Activated CD4-positive, alpha-beta T cell treated with anti-CD3 and anti-CD28 coated beads, Interleukin-2, amount 50 U/mL, for 48 hours (primary cell): ENCODE results near the gene C2orf92.
A peak's percentile ranks its signal among the peaks of the same experiment; 100 is the strongest.
"Not testable (repeated sequence)": the region's sequence is repeated elsewhere in the genome, so short reads cannot be mapped to it uniquely, and the experiment has no call there.

Experiments
- DNase-seq, 2 experiments: peaks; one replicate each; pipeline ENCODE4 v3.0.0-alpha.2; 2020

Gene C2orf92

GRCh38 chr2:97669448-97669847, at the start of gene C2orf92:
C2orf92 (plus strand) TSS chr2:97669713; CDS start chr2:97669789, 76 bp downstream.
- DNase-seq, result no peak

- not testable (repeated sequence) for DNase-seq
Measured at GRCh38 chr2:97620492-97620891, 49.0 kb upstream of the C2orf92 start.

DNA sequence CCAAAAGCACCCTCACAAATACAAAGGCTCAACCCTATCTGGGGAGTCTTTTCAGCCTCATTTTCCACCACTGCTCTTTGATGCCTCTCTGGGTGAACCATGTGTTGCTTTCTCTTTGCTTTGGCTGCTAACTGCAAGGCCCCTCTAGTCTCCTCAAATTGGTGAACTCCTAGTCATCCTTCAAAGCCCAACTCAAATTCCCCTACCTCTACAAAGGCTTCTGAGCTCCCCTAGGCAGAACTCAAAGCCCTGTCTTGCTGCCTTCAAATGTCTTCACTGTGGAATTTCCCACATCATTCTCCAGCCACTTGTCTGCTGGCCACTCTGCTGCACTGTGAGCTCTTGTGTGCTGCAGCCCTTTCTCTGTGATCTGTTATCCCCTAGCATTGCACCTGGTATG, 46.5 kb upstream of the C2orf92 start:
- DNase-seq, result not testable (repeated sequence)

DNA sequence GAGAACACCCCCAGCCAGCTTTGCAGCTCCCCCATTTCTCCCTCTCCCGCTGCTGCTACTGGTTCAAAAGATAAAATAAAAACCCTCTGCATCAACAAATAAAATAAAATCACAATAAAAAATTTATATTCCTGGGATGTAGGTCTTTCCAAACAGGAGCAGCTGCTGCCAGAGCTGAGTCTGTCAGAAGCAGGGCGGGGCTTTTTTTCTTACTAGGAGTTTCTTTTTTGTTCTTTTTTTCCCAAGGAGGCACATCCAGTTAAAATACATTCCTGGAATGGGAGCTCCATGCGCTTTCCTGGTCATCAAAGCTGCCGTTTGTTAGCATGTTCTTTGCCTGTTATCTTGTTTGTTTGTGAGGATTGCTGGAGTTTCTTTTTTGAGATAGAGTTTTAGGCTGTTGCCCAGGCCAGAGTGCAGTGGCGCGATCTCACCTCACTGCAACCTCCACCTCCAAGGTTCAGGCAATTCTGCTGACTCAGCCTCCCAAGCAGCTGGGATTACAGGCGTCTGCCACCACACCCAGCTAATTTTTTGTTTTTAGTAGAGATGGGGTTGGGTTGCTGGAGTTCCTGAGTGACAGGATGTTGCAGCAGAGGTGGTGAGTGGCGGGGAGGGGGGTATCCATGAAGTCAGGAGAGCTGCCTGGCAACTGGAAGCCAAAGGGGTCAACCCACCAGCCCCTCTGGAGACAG, 44.0 kb upstream of the C2orf92 start:
- DNase-seq, result not testable (repeated sequence)

GRCh38 chr2:97626049-97626430, 43.5 kb upstream of the C2orf92 start:
- not testable (repeated sequence) for DNase-seq

DNA sequence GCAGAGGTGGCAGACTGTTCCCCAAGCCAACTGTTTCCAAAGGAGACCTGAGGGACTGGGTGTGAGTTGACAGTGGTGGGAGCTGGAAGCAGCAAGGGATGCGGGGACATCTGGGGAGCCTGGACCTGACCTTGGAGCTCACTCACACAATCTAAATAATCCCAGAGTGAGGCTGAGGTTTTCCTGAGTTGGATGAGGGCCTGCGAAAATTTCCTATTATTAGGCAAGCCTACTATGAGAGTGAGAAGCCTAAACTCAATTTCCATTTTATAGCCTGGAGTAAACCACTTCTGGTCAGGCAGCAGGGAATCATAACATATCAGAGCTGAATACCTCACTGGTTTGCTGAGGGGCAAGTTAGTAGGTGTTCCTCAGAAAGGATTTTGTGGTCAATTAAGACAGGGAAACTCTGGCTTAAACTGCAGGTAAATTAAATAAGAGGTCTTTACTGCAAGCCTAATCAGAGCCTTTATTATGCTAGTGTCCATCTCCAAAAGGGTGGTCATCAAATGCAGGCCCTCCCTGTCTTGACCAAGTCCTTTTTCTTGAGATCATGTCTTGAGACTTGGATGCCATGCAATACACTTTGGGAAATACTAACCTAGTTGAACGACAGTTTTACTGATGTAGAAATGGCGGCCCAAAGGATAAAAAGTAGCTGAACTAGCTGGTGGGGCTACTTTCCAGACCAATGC, 25.3 kb upstream of the C2orf92 start:
- DNase-seq, result no peak

DNA sequence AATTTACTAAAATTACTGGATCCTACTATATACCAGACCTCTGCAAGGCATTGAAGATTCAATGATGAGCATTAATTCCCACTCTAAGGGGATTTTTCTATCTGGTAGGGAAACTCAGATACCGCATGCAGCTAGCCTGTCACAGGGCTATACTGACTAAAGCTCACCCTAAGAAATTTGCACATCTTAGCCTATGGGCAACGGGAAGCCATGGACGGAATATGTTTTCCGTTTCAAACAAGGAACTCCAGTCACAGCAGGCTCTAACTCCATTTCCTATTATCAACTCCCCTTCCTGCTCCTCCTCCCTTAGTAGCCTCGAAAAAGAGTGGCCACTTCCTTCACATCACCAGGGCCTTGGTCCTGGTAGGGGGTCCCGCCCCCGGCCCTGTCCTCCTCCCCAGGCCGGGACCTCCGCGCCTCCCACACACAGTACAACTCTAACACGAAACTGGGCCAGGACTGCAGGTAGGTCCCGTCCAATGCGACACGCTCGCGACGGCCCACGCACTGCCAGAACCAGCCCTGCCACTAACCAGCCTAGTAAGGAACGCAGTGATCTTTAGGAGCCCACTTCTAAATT, 24.3 kb upstream of the C2orf92 start:
- DNase-seq, result peak in 1 of 2 experiments; percentile 15

DNA sequence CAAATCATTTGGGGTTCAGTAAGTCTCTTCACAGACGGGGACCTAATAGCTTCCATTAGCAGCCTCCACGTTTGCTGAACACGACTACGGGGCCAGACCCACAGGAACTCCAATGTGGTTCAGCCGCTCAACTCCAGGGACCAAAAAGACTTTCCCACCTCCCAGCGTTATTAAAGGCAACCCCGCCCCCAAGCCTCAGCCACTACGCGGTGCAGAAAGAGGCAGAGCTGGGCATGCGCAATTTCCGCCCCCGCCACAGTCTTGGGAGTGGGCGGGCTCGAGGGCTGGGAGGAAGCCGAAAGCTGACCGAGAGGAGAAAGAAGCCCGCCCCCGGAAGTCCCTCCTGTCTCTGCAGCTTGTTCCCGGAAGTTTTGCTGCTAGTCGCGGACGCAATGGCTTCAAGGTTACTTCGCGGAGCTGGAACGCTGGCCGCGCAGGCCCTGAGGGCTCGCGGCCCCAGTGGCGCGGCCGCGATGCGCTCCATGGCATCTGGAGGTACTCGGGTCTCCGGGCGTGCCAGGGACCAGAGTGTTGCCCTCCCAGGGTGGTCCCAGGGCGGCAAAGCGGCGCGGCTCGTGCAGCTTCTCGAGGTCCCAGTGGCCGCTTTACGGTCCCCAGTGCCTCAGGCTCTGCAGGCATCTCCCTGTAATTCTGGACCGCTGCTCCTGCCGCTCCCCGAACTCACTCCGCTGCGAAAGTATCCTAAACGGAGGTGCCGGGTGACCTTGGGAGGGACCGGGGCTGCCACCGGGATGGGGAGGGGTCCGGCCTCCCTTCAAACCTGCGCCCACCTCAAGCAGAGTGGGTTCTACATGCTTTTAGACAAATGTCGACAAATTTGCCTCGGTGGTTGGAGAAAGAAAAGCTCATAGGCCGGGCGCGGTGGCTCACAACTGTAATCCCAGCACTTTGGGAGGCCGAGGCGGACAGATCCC, 23.6 kb upstream of the C2orf92 start, which contains the start of gene COX5B:
COX5B (plus strand) TSS at position 368 of the 935 bp plus-strand sequence; CDS start at position 393, 25 bp downstream.
- DNase-seq, result peak; percentile 99

GRCh38 chr2:97646977-97647376, 22.5 kb upstream of the C2orf92 start:
- no peak for DNase-seq

DNA sequence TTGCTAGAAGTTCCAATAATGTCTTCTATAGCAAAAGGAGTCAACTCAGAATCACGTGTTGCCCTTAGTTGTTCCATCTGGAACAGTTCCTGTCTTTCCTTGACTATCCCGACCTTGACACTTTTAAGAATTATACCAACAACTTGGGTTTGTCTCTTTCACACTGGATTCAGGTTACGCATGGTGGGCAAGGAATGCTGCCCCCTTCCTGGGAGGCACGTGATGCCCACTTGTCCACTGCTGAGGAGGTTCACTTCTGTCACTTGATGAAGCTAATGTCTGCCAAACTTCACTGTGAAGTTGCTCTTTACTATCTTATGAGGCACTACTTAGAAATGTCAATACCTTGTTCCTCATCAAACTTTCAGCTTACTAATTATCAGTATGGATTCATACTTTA, 18.4 kb upstream of the C2orf92 start:
- DNase-seq, result no peak

DNA sequence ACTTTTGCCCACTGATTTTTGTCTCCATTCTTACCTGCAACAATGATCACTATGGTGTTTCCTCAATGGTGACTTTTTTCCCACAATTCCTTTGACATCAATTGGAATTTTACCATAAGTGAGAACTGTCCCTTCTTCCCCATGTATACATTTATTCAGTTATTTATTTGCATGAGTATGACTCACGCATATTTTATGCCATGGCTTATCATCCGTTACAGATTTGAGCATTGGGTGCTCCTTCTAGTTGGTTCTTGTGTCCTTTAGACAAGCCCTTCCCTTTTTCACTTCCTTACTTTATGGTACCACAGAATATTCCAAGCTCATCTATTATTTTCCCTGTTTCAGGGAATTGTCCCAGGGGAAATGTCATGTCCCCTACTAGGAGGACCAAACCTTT, 16.0 kb upstream of the C2orf92 start:
- DNase-seq, result no peak

DNA sequence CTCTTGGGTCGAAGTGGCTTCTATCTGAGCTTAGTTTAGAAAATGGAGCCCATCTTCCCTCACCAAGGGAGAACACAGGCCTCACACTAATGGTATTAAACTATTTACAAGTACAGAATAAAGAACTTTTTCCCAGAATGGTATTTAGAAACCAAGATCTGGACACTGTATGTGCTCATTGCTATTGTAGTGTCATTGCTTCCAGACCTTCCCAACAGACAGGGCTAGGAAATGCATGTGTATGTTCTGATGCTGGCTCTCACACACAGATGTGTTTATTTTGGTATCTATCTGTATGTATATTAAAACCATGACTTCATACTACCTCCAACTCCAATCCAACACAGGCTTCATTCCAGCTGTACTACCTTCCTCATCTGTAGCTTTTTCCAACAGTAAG, 15.6 kb upstream of the C2orf92 start:
- no peak for DNase-seq

DNA sequence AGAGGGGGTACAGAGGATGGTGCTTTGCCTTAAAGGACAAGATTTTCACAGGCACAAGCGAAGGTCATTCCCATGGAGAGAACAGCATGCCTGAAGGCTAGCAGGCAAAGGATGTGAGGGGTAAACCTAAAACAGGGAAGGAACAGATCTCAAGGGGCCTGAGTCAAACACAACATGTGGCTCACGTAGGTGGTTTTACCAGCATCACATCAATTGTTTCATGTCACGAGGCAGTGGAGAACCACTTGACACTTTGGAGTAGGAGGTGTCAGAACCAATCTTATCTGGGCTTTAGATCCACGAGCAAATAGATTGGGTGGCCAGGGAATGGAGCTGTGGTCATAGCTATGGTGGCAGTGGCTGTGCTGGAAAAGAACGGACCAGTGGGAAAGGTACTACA, 15.2 kb upstream of the C2orf92 start:
- DNase-seq, result no peak

DNA sequence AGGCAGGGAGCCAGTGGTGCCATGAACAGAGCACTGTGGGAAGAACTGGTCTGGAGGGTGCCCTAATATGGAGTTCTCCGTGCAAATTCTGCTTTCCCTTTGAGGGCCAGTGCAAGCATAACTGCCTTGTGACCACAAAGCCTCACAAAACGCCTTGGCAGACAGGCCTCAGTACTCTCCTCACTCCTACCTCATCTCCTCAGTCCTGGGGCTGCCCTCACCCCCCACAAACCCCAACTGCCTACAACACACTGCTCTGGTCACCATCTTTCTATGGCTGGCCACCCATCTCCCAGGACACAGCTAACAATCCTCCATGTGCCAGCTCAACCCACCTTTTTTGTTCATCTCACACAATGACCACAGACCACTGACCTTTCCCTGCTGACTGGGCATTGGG, 14.7 kb upstream of the C2orf92 start:
- DNase-seq, result no peak

DNA sequence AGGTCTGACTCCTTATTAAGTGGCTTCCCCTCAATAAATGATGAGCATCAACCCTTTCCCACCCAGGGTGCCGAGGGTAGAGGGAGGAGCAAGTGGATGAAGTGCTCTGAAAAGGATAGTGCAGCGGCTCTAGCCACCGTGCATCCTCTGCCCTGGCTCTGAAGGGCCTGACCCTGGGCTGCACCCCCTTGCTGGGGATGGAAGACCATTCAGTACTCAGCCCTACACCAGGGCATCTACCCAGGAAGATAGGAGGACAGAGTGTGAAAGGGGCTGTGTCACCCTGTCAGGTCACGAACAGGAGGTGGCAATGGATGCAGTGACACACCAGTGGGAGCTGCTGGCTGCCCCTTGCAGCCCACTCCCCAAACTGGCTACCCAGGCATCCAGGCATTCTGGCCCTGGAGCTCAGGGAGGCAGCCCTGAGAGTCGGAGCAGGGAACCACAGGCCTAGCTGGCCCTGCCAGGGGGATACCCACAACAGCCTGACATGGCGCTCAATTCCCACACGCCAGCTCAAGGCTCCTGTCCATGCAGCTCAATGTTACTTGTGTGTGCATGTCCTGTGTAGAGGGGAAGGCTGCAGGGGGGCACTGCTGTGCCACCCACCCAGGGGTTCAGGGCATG, 13.3 kb upstream of the C2orf92 start:
- no peak for DNase-seq

- DNase-seq, result no peak
Measured at GRCh38 chr2:97656905-97657587, 12.5 kb upstream of the C2orf92 start.

DNA sequence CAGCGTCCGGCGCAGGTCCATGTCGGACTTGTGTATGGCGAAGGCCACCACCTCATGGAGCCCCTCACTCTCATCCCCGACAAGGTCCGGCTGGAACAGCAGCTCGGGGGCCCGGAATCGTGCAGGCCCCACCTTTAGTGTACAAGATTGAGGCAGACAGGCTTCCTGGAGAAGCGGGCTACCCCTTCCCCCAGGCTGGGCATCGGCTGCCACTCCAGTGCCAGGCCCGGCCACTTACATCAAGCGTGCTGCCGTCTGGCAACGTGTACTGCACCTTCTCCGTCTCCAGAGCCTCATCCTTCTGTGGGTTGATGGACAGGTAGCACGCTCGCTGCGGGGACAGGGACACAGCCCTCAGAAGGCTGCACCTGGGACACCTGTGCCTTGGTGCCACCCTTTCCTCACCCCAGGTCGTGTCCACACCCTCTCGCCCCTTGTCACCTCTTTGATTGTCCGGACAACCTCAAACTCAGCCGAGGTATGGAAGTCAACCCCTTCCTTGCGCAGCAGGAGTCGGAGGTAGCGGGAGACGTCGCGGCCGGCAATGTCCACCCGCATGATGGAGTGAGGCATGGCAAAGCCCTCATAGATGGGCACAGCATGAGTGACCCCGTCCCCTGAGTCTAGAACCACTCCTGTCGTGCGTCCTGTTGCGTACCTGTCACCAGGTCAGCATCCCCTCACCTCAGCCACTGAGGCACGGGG, 11.4 kb upstream of the C2orf92 start:
- no peak for DNase-seq

- DNase-seq, result no peak
Measured at GRCh38 chr2:97658691-97659157, 10.8 kb upstream of the C2orf92 start.

DNA sequence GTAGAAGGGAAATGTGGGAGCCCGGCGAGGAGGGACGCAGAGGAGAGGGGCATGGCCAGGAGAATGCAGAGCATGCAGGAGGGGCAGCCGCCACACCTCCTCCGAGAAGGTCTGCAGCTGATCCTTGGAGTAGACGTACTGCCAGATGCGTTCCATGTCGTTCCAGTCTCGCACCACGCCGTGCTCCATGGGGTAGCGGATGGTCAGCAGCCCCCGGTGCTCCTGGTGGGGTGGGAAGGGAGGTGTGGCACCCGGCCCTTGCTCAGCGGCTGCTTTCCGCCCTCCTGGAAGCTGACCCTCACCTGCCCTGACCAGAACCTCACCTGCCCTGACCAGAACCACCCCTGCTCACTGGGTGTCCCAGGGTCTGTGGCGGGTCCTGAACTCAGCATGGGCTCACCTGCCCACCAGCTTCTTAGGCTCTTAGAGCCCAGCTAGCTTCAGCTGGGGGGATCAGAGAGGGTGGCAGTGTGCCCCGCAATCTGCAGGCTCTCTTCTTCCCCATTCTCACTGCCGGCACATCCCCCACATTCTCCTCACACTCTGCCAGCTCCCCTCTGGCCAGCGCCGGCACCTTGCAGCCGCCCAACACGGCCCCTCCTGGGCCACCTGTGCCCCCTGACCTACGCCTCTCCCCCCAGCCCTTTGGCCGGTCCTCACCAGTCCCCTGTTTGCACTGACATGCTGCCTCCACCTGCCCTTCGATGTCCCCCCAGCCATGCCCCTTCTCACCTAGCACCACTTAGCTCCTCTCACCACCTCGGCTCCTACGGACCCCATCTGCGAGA, 10.1 kb upstream of the C2orf92 start:
- DNase-seq, result no peak
